Activated naive CD4-positive, alpha-beta T cell treated with Interleukin-2 at 50 U/mL for 16 hours (primary cell): ENCODE data around the gene INPP5E.
A peak's percentile ranks its signal among the peaks of the same experiment; 100 is the strongest.

Experiments
- DNase-seq: peaks from one replicate; pipeline ENCODE4 v3.0.0-alpha.2; 2020

INPP5E gene

GRCh38 chr9:136401173-136401922 lies 38.3 kb downstream of the INPP5E start:
- no peak for DNase-seq

- DNase-seq, result peak; percentile 88
Observed at GRCh38 chr9:136400038-136400834, 39.4 kb downstream of the INPP5E start, which contains the start of gene SNAPC4. SNAPC4 (minus strand) TSS chr9:136400170; CDS start chr9:136398428, 1,742 bp downstream.

GRCh38 chr9:136399176-136400037 lies 40.2 kb downstream of the INPP5E start:
- DNase-seq, result peak; percentile 49

GRCh38 chr9:136398286-136398685 lies 41.4 kb downstream of the INPP5E start:
- DNase-seq, result no peak

GRCh38 chr9:136397643-136398042 lies 42.0 kb downstream of the INPP5E start:
- no peak for DNase-seq

- no peak for DNase-seq
Observed at GRCh38 chr9:136396219-136396515, 43.5 kb downstream of the INPP5E start.

GRCh38 chr9:136395345-136396218 lies 44.1 kb downstream of the INPP5E start:
- DNase-seq, result no peak

GRCh38 chr9:136395020-136395340 lies 44.7 kb downstream of the INPP5E start:
- DNase-seq, result no peak

- DNase-seq, result no peak
Observed at GRCh38 chr9:136394312-136395019, 45.2 kb downstream of the INPP5E start.

GRCh38 chr9:136393531-136393930 lies 46.1 kb downstream of the INPP5E start:
- DNase-seq, result no peak

GRCh38 chr9:136392538-136393449 lies 46.9 kb downstream of the INPP5E start:
- no peak for DNase-seq

- DNase-seq, result no peak
Observed at GRCh38 chr9:136391737-136392537, 47.7 kb downstream of the INPP5E start.

GRCh38 chr9:136389396-136389795 lies 50.2 kb downstream of the INPP5E start:
- no peak for DNase-seq

- DNase-seq, result no peak
Observed at GRCh38 chr9:136387217-136387616, 52.4 kb downstream of the INPP5E start.

- no peak for DNase-seq
Observed at GRCh38 chr9:136386018-136386417, 53.6 kb downstream of the INPP5E start.

GRCh38 chr9:136385015-136385414 lies 54.6 kb downstream of the INPP5E start:
- peak; percentile 54 for DNase-seq

GRCh38 chr9:136383436-136383835 lies 56.2 kb downstream of the INPP5E start:
- no peak for DNase-seq

GRCh38 chr9:136381966-136382513 lies 57.6 kb downstream of the INPP5E start:
- no peak for DNase-seq

GRCh38 chr9:136381311-136381710 lies 58.3 kb downstream of the INPP5E start:
- no peak for DNase-seq
